ENCODE measurements around the gene MAD1L1. TPM values are rescaled to one million over a fixed set of nuclear protein-coding genes. Genes with fewer than 3 reads are reported as not detected.

MAD1L1 gene
- total RNA-seq, 1 experiment from 2014 or later: 46.7 TPM

GRCh38 chr7:1886361-1887064 lies 346.2 kb downstream of the MAD1L1 start:
- Histone ChIP-seq H3K27ac (ENCODE audit: low read depth, low read length, poor library complexity, severe bottlenecking) (no peak overlapping the region), H3K36me3 (ENCODE audit: insufficient read depth, low read length, poor library complexity, severe bottlenecking) (no peaks in the 10 kb centered on the region), H3K9me3 (ENCODE audit: low read depth, low read length, poor library complexity, severe bottlenecking) (no peaks in the 10 kb centered on the region), H3K27me3 (replicated peaks; ENCODE audit: insufficient read depth, low read depth, low read length, poor library complexity) (no peaks in the 10 kb centered on the region), H3K4me3 (ENCODE audit: low read depth, low read length, poor library complexity, severe bottlenecking) (no peak overlapping the region), H3K4me1 (ENCODE audit: insufficient read depth, low read length, poor library complexity, severe bottlenecking) (peaks cover 4% of the 10 kb centered on the region)
- no TSS peak for BruUV-seq (replicated peaks)
- no peak for TF ChIP-seq EZH2 (IDR thresholded peaks at IDR 0.05; ENCODE audit: borderline replicate concordance, low read depth, low read length, poor library complexity, severe bottlenecking)
- TF ChIP-seq, protein P1, sequence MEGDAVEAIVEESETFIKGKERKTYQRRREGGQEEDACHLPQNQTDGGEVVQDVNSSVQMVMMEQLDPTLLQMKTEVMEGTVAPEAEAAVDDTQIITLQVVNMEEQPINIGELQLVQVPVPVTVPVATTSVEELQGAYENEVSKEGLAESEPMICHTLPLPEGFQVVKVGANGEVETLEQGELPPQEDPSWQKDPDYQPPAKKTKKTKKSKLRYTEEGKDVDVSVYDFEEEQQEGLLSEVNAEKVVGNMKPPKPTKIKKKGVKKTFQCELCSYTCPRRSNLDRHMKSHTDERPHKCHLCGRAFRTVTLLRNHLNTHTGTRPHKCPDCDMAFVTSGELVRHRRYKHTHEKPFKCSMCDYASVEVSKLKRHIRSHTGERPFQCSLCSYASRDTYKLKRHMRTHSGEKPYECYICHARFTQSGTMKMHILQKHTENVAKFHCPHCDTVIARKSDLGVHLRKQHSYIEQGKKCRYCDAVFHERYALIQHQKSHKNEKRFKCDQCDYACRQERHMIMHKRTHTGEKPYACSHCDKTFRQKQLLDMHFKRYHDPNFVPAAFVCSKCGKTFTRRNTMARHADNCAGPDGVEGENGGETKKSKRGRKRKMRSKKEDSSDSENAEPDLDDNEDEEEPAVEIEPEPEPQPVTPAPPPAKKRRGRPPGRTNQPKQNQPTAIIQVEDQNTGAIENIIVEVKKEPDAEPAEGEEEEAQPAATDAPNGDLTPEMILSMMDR (conservative IDR thresholded peaks at IDR 0.05; ENCODE audit: low read depth, low read length): no peak
- ChIA-PET POLR2A (ENCODE audit: low non-redundant PET) (no interaction called here), CTCF (no interaction called here)
- intact Hi-C loops (cut with micrococcal nuclease; ENCODE audit: unreplicated experiment): no loop called here
- no peak for DNase-seq (ENCODE audit: low spot score)

- CTCF ChIA-PET: no interaction called here
- no peak overlapping the region for H3K4me3 ChIP-seq (ENCODE audit: low read depth, low read length, poor library complexity, severe bottlenecking)
- H3K27ac ChIP-seq (ENCODE audit: low read depth, low read length, poor library complexity, severe bottlenecking): no peak overlapping the region
- BruUV-seq (replicated peaks): no TSS peak
- H3K27me3 ChIP-seq (replicated peaks; ENCODE audit: insufficient read depth, low read depth, low read length, poor library complexity): no peaks in the 10 kb centered on the region
- TF ChIP-seq EZH2 (IDR thresholded peaks at IDR 0.05; ENCODE audit: borderline replicate concordance, low read depth, low read length, poor library complexity, severe bottlenecking): no peak
- TF ChIP-seq, protein P1 (conservative IDR thresholded peaks at IDR 0.05; ENCODE audit: low read depth, low read length): no peak
- H3K9me3 ChIP-seq (ENCODE audit: low read depth, low read length, poor library complexity, severe bottlenecking): no peaks in the 10 kb centered on the region
- no peaks in the 10 kb centered on the region for H3K36me3 ChIP-seq (ENCODE audit: insufficient read depth, low read length, poor library complexity, severe bottlenecking)
- intact Hi-C loops (cut with micrococcal nuclease; ENCODE audit: unreplicated experiment): no loop called here
- no peak for DNase-seq (ENCODE audit: low spot score)
- POLR2A ChIA-PET (ENCODE audit: low non-redundant PET): no interaction called here
- H3K4me1 ChIP-seq (ENCODE audit: insufficient read depth, low read length, poor library complexity, severe bottlenecking): peaks cover 4% of the 10 kb centered on the region
These were observed 347.1 kb downstream of the MAD1L1 start for GRCh38 chr7:1885465-1886226.

DNA sequence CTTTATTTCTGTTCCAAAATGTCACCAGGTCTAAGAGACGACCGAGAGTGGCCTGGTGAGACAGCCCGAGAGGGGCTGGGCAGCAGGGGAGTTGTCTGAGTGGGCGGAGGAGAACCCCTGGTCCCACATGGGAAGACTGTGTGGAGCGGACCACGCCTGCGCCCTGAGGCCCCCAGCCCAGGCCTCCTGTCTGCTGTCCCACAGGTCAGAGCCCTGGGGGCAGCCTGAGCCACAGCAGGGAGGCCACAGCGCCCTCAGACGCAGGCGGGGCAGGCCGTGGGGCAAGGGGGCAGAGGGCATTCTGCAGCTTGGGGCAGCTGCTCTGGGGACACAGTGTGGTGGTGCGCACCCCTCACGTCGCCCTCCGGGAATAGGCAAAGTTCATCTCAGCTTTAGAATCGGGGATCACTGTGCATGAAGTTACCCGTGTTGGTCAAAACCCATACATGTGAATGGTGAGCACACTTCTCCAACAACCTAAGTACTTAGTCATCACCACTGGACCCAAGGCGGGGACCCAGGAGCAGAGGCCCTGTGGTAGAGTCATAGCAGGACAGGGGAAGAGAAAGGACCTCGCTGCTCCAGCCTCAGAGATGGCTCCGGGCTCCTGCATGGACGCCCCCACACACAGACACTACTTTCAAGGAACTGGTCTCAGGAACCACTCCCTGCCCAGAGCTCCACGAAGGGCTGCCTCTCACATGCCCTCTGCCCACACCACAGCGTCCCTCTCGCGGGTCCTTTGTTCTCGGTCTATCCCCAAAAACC lies 348.0 kb downstream of the MAD1L1 start:
- Histone ChIP-seq H3K4me3 (ENCODE audit: low read depth, low read length, poor library complexity, severe bottlenecking) (no peak overlapping the region), H3K36me3 (ENCODE audit: insufficient read depth, low read length, poor library complexity, severe bottlenecking) (no peaks in the 10 kb centered on the region), H3K9me3 (ENCODE audit: low read depth, low read length, poor library complexity, severe bottlenecking) (no peaks in the 10 kb centered on the region), H3K4me1 (ENCODE audit: insufficient read depth, low read length, poor library complexity, severe bottlenecking) (peaks cover 4% of the 10 kb centered on the region), H3K27me3 (replicated peaks; ENCODE audit: insufficient read depth, low read depth, low read length, poor library complexity) (no peaks in the 10 kb centered on the region), H3K27ac (ENCODE audit: low read depth, low read length, poor library complexity, severe bottlenecking) (no peak overlapping the region)
- no peak for TF ChIP-seq EZH2 (IDR thresholded peaks at IDR 0.05; ENCODE audit: borderline replicate concordance, low read depth, low read length, poor library complexity, severe bottlenecking)
- TF ChIP-seq, protein P1 (conservative IDR thresholded peaks at IDR 0.05; ENCODE audit: low read depth, low read length): no peak
- POLR2A ChIA-PET (ENCODE audit: low non-redundant PET): no interaction called here
- no TSS peak for BruUV-seq (replicated peaks)
- intact Hi-C loops (cut with micrococcal nuclease; ENCODE audit: unreplicated experiment): no loop called here
- no peak for DNase-seq (ENCODE audit: low spot score)
- CTCF ChIA-PET: no interaction called here
